H1 (cell line): ENCODE results near the gene FAM83F. TPM values are rescaled to one million over a fixed set of nuclear protein-coding genes. Genes with fewer than 3 reads are reported as not detected.

ENCODE experiments used
- CBX5 ChIP-seq: fragments of 300-800, 300-1000 bp; sonication (generic); IDR thresholded peaks from 2 replicates; pipeline ENCODE4 v1.7.1; 2016; ENCODE audit warnings: antibody characterized with exemption, low read length, low read depth
- CREB1 ChIP-seq: IDR thresholded peaks from 2 replicates; pipeline ENCODE4 v1.6.1; 2012; ENCODE audit warnings: inconsistent platforms
- SIRT6 ChIP-seq: IDR thresholded peaks from one replicate; pipeline ENCODE4 v1.7.1; 2012; ENCODE audit warnings: low read length, inconsistent platforms
- SIX5 ChIP-seq: IDR thresholded peaks from 2 replicates; pipeline ENCODE4 v1.6.1; 2011; ENCODE audit warnings: mild to moderate bottlenecking, low read depth, low read length
- SRF ChIP-seq: IDR thresholded peaks from 2 replicates; pipeline ENCODE4 v1.6.1; 2011; ENCODE audit warnings: mild to moderate bottlenecking, low read depth, low read length, moderate library complexity
- SUZ12 ChIP-seq: fragments of 200-600 bp; sonication (generic); IDR thresholded peaks from 2 replicates; pipeline ENCODE4 v1.6.1; 2012; ENCODE audit warnings: mild to moderate bottlenecking, inconsistent platforms, low read length, moderate library complexity, mixed read lengths
- polyA plus RNA-seq, 7 experiments: library from polyadenylated mRNA; depleted of rRNA in 3 of 7; stranded (reverse) in 5 of 7; unstranded in 2 of 7; fragments of >200 nt in 5 of 7; fragments of 200-250 nt in 2 of 7; gene quantifications; 1 replicate in 5 of 7; 2 replicates in 1 of 7; 4 replicates in 1 of 7; pipeline versions ENCODE4 v1.2.1 to v1.2.3, GENCODE V29; 2011 to 2013; ENCODE audit warnings: missing spikeins in 2 of 7, mixed read lengths in 2 of 7
- total RNA-seq: library from RNA; stranded (reverse); fragmentation: NEBNext Ultra II Directional; extraction: Animal tissue kit (Norgen Biotek cat#: 25700); gene quantifications from 2 replicates; pipeline ENCODE4 v1.2.1, GENCODE V29; 2021

FAM83F gene
- total and polyA plus RNA-seq, 2 of the 8 experiments (the other 6 are each of a cell fraction or from before 2014, with no cell fraction given): 8.6 to 18.9 TPM

DNA sequence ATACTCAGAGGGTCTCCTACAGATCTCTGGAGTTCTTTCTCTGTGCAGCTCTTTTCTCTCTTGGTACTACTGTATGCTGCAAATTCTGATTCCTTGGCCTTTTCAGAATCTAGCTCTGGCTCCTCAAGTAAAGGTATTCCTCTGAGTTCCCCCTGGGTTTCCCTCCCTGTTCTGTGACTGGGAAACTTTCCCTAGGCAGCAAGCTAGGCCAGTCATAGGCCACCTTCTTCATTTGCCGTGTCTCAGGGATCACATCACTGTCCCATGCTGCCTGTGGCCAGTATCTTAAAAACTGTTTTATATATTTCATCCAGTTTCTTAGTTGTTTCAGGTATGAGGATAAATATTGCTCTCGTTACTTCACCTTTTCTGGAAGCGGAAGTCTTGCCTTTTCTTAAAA lies 71.2 kb downstream of the FAM83F start (continued):
- no peak for TF ChIP-seq SRF
- TF ChIP-seq SIX5: no peak
- no peak for TF ChIP-seq CREB1
- TF ChIP-seq SIRT6: no peak
- TF ChIP-seq SUZ12: no peak
- no peak for TF ChIP-seq CBX5
